HepG2 (cell line): Measurements from ENCODE around the gene SPPL2B. TPM values are rescaled to one million over a fixed set of nuclear protein-coding genes. Genes with fewer than 3 reads are reported as not detected.
A peak's percentile ranks its signal among the peaks of the same experiment; 100 is the strongest.

ENCODE experiments used
- ATAC-seq: fragments of 200-7000 bp; cut with Tn5 transposase; 3 replicates; pipeline ENCODE4 v1.9.1; 2020; ENCODE audit warnings: mild to moderate bottlenecking, moderate library complexity
- BruUV-seq: library from RNA; stranded (reverse); fragments of 400-500 nt; replicated peaks from 2 replicates; lab custom pipeline; 2021; lab: Mats Ljungman, UMichigan
- CTCF ChIA-PET: fragments of 300-600 bp; formaldehyde crosslinking; extraction: SDS; loops from one replicate; lab custom pipeline; 2021; ENCODE audit warnings: low total read pairs, inconsistent platforms, low intra/inter-chr PET ratio; lab: Yijun Ruan, JAX
- POLR2A ChIA-PET: fragments of 350-600 bp; sonication (Branson Sonifier 250); formaldehyde crosslinking; loops from one replicate; lab custom pipeline; 2020; ENCODE audit warnings: antibody characterized with exemption, inconsistent platforms; lab: Yijun Ruan, JAX
- DNase-seq: peaks from one replicate; pipeline ENCODE4 v3.0.0-alpha.2; 2015; ENCODE audit warnings: low spot score
- FAIRE-seq: peaks from 3 replicates; lab custom pipeline; 2011; peaks lifted over from hg19 to GRCh38; lab: Jason Lieb, UNC
- H2AFZ ChIP-seq: one replicate; pipeline ENCODE4 v1.6.1; 2011; ENCODE audit warnings: low read length, inconsistent platforms
- H3K27ac ChIP-seq: fragments of 300-600 bp; 3 replicates; pipeline ENCODE4 v1.8.0; 2011; ENCODE audit warnings: mixed run types, mild to moderate bottlenecking, mixed read lengths, low read length, inconsistent platforms; ENCODE audit not compliant: insufficient read depth; ENCODE audit errors: extremely low read length
- H3K27me3 ChIP-seq, 2 experiments: fragments of 200-600 bp in 1 of 2; 2 replicates in 1 of 2; 3 replicates in 1 of 2; pipeline versions ENCODE4 v1.6.0 to v1.8.0; 2011; ENCODE audit warnings: low read length in 2 of 2, mild to moderate bottlenecking in 2 of 2, moderate library complexity in 2 of 2, inconsistent platforms in 1 of 2; ENCODE audit not compliant: insufficient read depth in 2 of 2, control insufficient read depth in 1 of 2
- H3K36me3 ChIP-seq, 2 experiments: fragments of 200-600 bp in 1 of 2; replicated peaks in 1 of 2; 2 replicates in 1 of 2; 3 replicates in 1 of 2; pipeline versions ENCODE4 v1.5.1 to v1.8.0; 2011; ENCODE audit warnings: low read length in 2 of 2, inconsistent platforms in 1 of 2; ENCODE audit not compliant: insufficient read depth in 2 of 2, control insufficient read depth in 1 of 2
- H3K4me1 ChIP-seq: 2 replicates; pipeline ENCODE4 v1.5.1; 2012; ENCODE audit warnings: low read length, inconsistent platforms; ENCODE audit not compliant: insufficient read depth
- H3K4me2 ChIP-seq: 2 replicates; pipeline ENCODE4 v1.6.0; 2011; ENCODE audit warnings: low read depth, low read length, inconsistent platforms
- H3K4me3 ChIP-seq, 3 experiments: fragments of 200-600 bp in 1 of 3; sonication (generic), shearing (Covaris generic) in 1 of 3; replicated peaks in 1 of 3; 2 replicates each; pipeline ENCODE4 v1.5.1; 2011 to 2016; ENCODE audit warnings: low read length in 3 of 3, inconsistent platforms in 2 of 3, low read depth in 2 of 3, mild to moderate bottlenecking in 2 of 3, control low read depth in 1 of 3, mixed read lengths in 1 of 3; ENCODE audit not compliant: insufficient read depth in 1 of 3
- H3K79me2 ChIP-seq: one replicate; pipeline ENCODE4 v1.6.1; 2011; ENCODE audit warnings: low read length, inconsistent platforms; ENCODE audit not compliant: insufficient read depth
- H3K9ac ChIP-seq: 2 replicates; pipeline ENCODE4 v1.6.0; 2011; ENCODE audit warnings: mild to moderate bottlenecking, low read depth, low read length, inconsistent platforms; ENCODE audit not compliant: insufficient read depth
- H3K9me3 ChIP-seq: 2 replicates; pipeline ENCODE4 v1.5.1; 2012; ENCODE audit warnings: mild to moderate bottlenecking, low read length
- H4K20me1 ChIP-seq: 2 replicates; pipeline ENCODE4 v1.6.0; 2011; ENCODE audit warnings: inconsistent platforms, mild to moderate bottlenecking, low read length, moderate library complexity; ENCODE audit not compliant: insufficient read depth
- ZFP62 ChIP-seq: sonication (generic); formaldehyde crosslinking; IDR thresholded peaks from 2 replicates; pipeline ENCODE4 v1.4.0; 2020; ENCODE audit warnings: missing genetic modification reagents
- ZMYM3 ChIP-seq: sonication (generic); formaldehyde crosslinking; IDR thresholded peaks from 2 replicates; pipeline ENCODE4 v1.5.1; 2020; ENCODE audit warnings: mild to moderate bottlenecking, missing genetic modification reagents
- ZNF709 ChIP-seq: sonication (generic); formaldehyde crosslinking; IDR thresholded peaks from 2 replicates; pipeline ENCODE4 v1.5.0; 2020; ENCODE audit warnings: mild to moderate bottlenecking, missing genetic modification reagents
- ZSCAN30 ChIP-seq: sonication (generic); formaldehyde crosslinking; IDR thresholded peaks from 2 replicates; pipeline ENCODE4 v1.5.0; 2020; ENCODE audit warnings: mild to moderate bottlenecking, missing genetic modification reagents
- WGBS: methylation state at CpG from one replicate; pipeline ENCODE4 v1.1.6; 2017; ENCODE audit warnings: low lambda C conversion rate; 5-methylcytosine and 5-hydroxymethylcytosine counted together
- in situ Hi-C: cut with HindIII; loops from 2 replicates; pipeline ENCODE4 v1.10.0; 2017; ENCODE audit warnings: low pct_unique_long_range_greater_than_20kb; ENCODE audit not compliant: extremely low pct_ligation_motif_present
- intact Hi-C: fragments of 100-400 bp; cut with micrococcal nuclease; formaldehyde crosslinking; loops from one replicate; pipeline ENCODE4 v1.10.0; 2022; ENCODE audit not compliant: unreplicated experiment
- polyA plus RNA-seq, 8 experiments: library from polyadenylated mRNA; depleted of rRNA in 3 of 8; stranded (reverse) in 7 of 8; unstranded in 1 of 8; fragments of >200 nt; fragmentation: Illumina TruSeq in 4 of 8; extraction: Trizol in 4 of 8; gene quantifications; 2 replicates each; pipeline versions ENCODE4 v1.2.1 to v1.2.3, GENCODE V29; 2011 to 2016; ENCODE audit warnings: low read depth in 4 of 8, missing spikeins in 1 of 8, mixed read lengths in 1 of 8; ENCODE audit not compliant: insufficient read depth in 1 of 8
- total RNA-seq, 5 experiments: library from RNA; depleted of rRNA; stranded (reverse); fragments of >200 nt; fragmentation: Illumina TruSeq; extraction: Trizol; gene quantifications; 2 replicates each; pipeline ENCODE4 v1.2.3, GENCODE V29; 2016; ENCODE audit warnings: low read depth in 1 of 5
- TF ChIP-seq, protein P1 (sequence below): sonication (generic); formaldehyde crosslinking; IDR thresholded peaks from 2 replicates; pipeline ENCODE4 v1.5.0; 2020; ENCODE audit warnings: mild to moderate bottlenecking, missing genetic modification reagents

Gene SPPL2B
- total and polyA plus RNA-seq, 2 of the 13 experiments (the other 11 are each of a cell fraction or from before 2014, with no cell fraction given) = 14.9 to 15.2 TPM

DNA sequence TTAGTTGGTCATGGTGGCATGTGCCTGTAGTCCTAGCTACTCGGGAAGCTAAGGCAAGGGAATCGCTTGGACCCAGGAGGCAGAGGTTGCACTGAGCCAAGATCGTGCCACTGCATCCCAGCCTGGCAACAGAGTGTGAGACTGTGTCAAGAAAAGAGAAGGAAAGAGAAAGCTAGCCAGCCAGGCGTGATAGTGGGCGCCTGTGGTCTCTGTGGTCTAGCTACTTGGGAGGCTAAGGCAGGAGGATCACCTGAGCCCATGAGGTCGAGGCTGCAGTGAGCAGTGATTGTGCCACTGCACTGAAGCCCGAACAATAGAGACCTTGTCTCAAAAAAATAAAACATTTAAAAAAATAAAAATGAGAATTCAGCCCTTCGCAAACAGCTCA is 65.6 kb downstream of the SPPL2B start:
- no peaks in the 10 kb centered on the region for H3K9me3 ChIP-seq
- no peak for FAIRE-seq
- TF ChIP-seq ZNF709 (CRISPR knock-in tag) (no peak), ZMYM3 (CRISPR knock-in tag) (peak; percentile 60), ZSCAN30 (CRISPR knock-in tag) (no peak), ZFP62 (no peak)
- TF ChIP-seq, protein P1, sequence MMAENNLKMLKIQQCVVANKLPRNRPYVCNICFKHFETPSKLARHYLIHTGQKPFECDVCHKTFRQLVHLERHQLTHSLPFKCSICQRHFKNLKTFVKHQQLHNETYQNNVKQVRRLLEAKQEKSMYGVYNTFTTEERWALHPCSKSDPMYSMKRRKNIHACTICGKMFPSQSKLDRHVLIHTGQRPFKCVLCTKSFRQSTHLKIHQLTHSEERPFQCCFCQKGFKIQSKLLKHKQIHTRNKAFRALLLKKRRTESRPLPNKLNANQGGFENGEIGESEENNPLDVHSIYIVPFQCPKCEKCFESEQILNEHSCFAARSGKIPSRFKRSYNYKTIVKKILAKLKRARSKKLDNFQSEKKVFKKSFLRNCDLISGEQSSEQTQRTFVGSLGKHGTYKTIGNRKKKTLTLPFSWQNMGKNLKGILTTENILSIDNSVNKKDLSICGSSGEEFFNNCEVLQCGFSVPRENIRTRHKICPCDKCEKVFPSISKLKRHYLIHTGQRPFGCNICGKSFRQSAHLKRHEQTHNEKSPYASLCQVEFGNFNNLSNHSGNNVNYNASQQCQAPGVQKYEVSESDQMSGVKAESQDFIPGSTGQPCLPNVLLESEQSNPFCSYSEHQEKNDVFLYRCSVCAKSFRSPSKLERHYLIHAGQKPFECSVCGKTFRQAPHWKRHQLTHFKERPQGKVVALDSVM (CRISPR knock-in tag) = peak; percentile 96
- TF ChIP-seq, all 625 proteins: peak for 2
- H3K27ac ChIP-seq = peak overlapping the region; percentile 85
- 61% methylated on average over 8 of the region's 8 CpGs for WGBS
- CTCF ChIA-PET = no interaction called here
- peak overlapping the region; percentile 85 for H3K4me2 ChIP-seq
- peak overlapping the region; percentile 57 for H3K9ac ChIP-seq
- DNase-seq = no peak
- no peak overlapping the region for H2AFZ ChIP-seq
- peaks cover 0 to 5% of the 10 kb centered on the region in 2 experiments; a peak in 2 of 5 replicates for H3K27me3 ChIP-seq
- intact Hi-C loops (loop anchor here (1.0 kb wide), 1 partner anchor 9 kb away; no protein-coding TSS in a partner anchor), in situ Hi-C loops (no loop called here)
- no peaks in the 10 kb centered on the region for H3K79me2 ChIP-seq
- no TSS peak for BruUV-seq
- H3K36me3 ChIP-seq = no peaks in the 10 kb centered on the region
- POLR2A ChIA-PET = interaction anchor here (0.7 to 5.9 kb wide), 17 partner anchors 10 to 642 kb away, joined by 3 to 92 read pairs (median 5); partner anchors contain the start of genes GADD45B, LMNB2 and TIMM13
- H3K4me3 ChIP-seq = peak overlapping the region in 1 of 3 experiments; percentile 66; a peak in 1 of 6 replicates
- H3K4me1 ChIP-seq = peaks cover 46% of the 10 kb centered on the region
- H4K20me1 ChIP-seq = no peaks in the 10 kb centered on the region
- no peak for ATAC-seq
